HG02981 (cell line): ENCODE results near the gene RALA.
"Not testable (repeated sequence)": the region's sequence is repeated elsewhere in the genome, so short reads cannot be mapped to it uniquely, and the experiment has no call there.

Experiments
- ATAC-seq: cut with Tn5 transposase; IDR thresholded peaks from one replicate; pipeline ENCODE4 v1.9.1; 2021; ENCODE audit warnings: mild to moderate bottlenecking, moderate library complexity; ENCODE audit not compliant: unreplicated experiment

Gene RALA

DNA sequence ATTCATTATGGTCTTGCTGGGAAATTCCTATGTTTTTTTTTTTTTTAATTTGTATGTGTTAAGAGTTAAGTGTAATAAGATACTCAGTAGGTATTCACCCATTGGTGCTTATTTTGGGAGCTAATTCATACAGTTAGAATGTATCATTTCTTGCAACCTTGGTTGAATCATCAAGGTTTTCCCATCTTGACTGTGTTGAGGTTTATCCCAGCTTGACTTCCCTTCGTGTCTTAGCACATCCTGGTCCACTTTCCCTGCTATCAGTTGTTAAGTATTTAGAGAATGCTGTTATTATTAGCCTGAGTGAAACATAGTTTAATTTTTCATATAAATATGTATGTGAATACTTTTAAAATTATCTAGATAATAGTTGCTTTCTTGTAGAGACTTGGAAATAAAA, 20.8 kb downstream of the RALA start:
- ATAC-seq, result no peak

GRCh38 chr7:39645482-39646407, 22.4 kb downstream of the RALA start:
- no peak for ATAC-seq

DNA sequence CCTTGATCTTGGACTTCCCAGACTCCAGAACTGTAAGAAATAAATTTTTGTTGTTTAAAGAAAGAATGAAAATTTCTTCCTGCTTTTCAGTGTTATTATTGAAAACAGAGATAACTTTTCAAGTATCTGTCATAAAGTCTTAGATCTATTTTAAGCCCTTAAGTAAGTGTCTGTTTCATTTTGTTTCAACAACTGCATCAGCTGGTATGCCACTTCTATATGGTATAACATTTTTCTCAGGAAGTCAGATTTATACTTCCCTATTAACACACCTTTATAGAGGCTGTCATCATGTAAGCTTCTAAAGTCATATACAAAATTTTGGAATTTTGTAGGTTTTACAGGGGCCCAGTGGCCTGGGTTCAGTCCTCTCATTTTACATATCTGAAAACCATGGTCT, 24.4 kb downstream of the RALA start:
- ATAC-seq, result no peak

- ATAC-seq, result no peak
Observed at GRCh38 chr7:39650676-39651075, 27.3 kb downstream of the RALA start.

DNA sequence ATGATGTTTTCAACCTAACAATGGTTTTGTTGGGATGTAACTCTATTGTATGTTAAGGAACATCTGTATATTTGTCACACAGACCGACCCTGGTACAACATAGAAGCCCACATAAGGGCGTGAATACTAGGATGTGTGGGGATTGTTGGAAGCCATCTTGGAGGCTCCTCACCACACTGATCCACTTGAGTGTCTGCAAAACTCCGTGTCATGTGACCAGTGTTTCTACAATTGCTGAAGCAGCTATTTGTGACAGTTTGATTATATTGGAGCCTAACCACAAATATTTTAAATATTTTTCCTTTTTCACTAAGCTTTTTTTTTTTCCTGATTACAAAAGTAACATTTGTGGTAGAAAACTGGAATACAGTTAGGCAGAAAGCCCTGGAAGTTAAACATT, 27.9 kb downstream of the RALA start:
- no peak for ATAC-seq

DNA sequence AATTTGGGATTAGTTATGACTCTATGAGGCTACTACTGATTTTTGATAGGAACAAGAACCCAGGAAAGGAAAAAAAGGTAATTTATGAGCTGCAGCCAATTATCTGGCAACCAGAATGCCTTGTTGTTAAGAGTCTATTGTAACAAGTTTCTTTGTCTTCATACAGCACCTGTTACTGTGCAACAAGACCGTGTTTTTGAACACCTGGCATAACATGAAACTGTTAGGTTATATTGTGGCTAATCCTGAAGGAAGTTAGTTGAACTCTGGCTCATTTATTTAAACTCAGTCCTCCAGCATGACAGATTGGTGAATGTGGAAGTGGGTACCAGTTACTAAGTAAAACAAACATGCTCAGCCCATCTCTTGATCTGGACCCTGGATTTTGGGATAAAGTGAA, 33.0 kb downstream of the RALA start:
- ATAC-seq, result no peak

DNA sequence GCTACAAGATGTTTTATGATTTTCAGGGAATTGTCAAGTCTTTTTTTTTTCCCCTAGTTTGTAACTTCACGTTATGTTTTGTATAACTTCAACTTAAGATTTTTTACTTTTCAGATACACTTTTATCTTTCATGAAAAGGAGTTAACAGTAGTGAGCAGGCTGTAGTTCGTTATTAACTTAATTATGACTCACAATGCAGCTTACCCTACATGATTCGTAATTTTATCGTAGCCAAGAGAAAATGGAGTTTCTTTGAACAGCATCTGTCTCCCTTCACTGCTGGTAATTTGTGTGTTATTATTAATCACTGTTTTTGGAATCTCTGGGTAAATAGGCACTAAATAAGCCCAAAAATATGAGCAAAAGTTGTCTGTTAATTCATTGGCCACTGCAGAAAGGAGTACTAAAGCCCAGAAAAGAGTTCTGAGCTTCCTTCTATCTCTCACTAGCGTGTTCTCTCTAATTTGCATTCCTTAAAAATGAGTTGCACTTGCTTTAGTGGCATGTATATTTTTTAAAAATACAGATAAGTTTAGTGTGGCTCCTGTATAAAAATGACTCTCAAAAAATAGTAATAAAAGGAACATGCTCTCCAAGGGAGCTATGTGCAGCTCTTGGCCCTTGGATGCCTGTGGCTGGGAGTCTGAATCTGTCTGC, 36.1 kb downstream of the RALA start:
- no peak for ATAC-seq

DNA sequence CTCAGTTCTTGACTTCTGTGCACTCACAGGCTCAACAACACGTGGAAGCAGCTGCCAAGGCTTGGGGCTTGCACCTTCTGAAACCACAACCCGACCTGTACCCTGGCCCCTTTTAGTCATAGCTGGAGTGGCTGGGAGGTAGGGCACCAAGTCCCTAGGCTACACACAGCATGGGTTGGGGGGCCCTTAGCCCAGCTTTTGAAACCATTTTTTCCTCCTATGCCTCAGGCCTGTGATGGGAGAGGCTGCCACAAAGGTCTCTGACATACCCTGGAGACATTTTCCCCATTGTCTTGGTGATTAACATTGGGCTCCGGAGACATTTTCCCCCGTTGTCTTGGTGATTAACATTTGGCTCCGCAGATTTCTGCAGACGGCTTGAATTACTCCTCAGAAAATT, 38.6 kb downstream of the RALA start:
- ATAC-seq, result no peak

DNA sequence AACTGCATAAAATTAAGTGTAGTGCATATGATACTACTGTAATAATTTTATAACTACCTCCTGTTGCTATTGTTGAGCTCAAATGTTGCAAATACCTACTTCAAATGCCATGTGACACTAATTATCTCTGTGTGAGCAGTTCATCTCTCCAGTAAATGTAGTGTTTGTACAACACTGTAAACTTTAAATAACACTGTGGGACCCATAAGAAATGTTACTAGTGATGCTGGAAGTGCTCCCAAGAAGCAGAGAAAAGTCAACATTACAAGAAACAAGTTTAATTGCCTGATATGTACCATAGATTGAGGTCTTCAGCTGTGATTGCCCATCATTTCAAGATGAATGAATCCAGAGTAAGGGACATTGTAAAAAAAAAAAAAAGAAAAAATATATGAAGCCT, 39.9 kb downstream of the RALA start:
- ATAC-seq, result no peak

DNA sequence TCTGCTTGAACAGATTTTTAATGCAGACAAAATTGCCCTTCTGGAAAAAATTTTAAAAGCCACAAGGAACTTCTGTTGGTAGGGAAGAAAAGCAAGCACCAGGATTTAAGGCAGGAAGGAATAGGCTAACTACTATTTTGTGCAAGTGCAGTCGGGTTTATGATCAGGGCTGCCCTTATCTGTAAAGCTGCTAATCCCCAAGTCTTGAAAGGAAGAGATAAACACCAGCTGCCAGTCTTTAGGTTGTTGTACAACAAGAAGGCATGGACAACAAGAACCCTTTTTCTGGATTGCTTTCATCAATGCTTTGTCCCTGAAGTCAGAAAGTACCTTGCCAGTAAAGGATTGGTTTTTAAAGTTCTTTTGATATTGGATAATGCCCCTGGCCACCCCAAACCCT, 40.7 kb downstream of the RALA start:
- no peak for ATAC-seq

GRCh38 chr7:39664585-39664984, 41.2 kb downstream of the RALA start:
- ATAC-seq, result no peak

- no peak for ATAC-seq
Observed at GRCh38 chr7:39666562-39666961, 43.2 kb downstream of the RALA start.

DNA sequence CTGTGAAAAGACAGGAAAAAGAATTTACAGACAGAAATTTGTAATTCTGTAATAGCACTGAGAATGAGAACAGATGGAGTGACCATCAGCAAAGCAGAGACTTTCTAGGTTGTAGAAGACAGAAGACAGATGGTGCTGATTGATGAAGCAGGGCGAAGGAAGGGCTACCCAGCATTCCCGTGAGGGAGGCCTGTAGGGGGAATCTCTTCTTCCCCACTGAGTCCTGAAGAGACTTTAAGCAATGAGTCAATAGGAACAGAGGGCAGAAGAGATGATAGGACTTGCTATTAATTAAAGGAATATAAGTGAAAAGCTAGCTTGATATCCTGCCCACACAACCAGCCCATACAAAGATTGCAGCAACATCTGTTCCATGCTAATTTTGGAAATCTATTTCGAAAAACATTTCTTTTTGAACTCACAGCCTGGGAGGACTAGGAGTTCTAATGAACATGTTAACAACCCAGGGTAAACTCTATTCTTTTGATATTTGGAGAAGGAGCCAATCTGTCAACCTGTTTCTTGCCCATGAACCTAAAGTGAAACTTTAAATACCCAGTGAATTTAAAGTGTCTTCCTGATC, 44.1 kb downstream of the RALA start:
- ATAC-seq, result no peak

- not testable (repeated sequence) for ATAC-seq
Observed at GRCh38 chr7:39668280-39668679, 44.9 kb downstream of the RALA start.

DNA sequence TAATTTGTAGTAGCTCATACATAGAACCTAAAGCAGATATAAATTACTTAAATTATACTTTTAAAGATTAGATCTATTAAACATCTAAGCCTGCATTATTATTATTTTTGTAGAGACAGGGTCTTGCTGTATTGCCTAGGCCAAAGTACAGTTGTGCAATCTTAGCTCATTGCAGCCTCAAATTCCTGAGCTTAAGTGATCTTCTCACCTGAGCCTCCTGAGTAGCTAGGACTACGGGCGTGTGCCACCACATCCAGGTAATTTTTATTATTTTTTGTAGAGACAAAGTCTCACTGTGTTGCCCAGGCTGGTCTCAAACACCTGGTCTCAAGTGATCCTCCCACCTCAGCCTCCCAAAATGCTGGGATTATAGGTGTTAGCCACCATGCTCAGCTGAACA, 46.7 kb downstream of the RALA start:
- no peak for ATAC-seq

DNA sequence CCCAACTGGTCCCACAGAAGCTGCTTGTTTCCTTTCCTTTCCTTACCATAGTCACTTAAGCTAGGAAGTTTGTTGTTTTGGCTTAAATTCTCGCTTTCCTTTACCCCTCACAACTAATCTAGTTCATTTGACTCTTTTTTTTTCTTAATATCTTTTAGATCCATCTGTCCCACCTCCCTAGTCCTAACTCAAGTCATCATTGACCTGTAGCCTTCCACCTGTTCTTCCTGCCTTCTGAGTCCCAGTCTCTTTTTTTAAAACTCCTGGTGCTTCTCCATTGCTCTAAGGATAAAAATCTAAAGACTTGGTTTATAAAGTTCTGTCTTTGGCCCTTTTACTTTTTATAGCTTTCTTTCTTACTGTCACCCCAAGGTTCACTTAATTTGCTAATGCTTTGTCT, 47.6 kb downstream of the RALA start:
- no peak for ATAC-seq

GRCh38 chr7:39672176-39672575, 48.8 kb downstream of the RALA start:
- ATAC-seq, result no peak

- ATAC-seq, result no peak
Observed at GRCh38 chr7:39673868-39674267, 50.5 kb downstream of the RALA start.

DNA sequence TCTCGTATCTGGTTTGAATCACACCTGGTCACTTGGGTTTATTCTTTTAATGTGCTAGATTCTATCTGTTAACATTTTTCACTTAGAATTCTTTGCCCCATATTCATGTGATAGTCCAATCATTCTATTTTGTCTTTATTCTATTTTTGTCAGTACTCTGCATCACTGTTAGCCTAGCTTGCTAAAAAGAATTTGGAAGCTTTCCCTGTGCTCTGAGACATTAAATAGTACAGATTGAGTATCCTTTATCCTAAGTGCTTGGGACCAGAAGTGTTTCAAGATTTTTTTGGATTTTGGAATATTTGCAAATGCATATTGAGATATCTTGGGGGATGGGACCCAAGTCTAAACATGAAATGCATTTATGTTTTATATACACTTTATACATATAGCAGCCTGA, 51.0 kb downstream of the RALA start:
- no peak for ATAC-seq

- ATAC-seq, result no peak
Observed at GRCh38 chr7:39676346-39676745, 53.0 kb downstream of the RALA start.

- ATAC-seq, result no peak
Observed at GRCh38 chr7:39678930-39679709, 55.7 kb downstream of the RALA start.
